Measurements from ENCODE around the gene TMPRSS12.
"Not testable (repeated sequence)": the region's sequence is repeated elsewhere in the genome, so short reads cannot be mapped to it uniquely, and the experiment has no call there.

GRCh38 chr12:50823724-50824123, 19.0 kb upstream of the TMPRSS12 start:
- TF ChIP-seq, protein P1, sequence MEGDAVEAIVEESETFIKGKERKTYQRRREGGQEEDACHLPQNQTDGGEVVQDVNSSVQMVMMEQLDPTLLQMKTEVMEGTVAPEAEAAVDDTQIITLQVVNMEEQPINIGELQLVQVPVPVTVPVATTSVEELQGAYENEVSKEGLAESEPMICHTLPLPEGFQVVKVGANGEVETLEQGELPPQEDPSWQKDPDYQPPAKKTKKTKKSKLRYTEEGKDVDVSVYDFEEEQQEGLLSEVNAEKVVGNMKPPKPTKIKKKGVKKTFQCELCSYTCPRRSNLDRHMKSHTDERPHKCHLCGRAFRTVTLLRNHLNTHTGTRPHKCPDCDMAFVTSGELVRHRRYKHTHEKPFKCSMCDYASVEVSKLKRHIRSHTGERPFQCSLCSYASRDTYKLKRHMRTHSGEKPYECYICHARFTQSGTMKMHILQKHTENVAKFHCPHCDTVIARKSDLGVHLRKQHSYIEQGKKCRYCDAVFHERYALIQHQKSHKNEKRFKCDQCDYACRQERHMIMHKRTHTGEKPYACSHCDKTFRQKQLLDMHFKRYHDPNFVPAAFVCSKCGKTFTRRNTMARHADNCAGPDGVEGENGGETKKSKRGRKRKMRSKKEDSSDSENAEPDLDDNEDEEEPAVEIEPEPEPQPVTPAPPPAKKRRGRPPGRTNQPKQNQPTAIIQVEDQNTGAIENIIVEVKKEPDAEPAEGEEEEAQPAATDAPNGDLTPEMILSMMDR (IDR thresholded peaks at IDR 0.05): not testable (repeated sequence)
- not testable (repeated sequence) for TF ChIP-seq EZH2 (IDR thresholded peaks at IDR 0.05; ENCODE audit: borderline replicate concordance, insufficient read depth, low read depth, low read length, poor library complexity, severe bottlenecking)

All from B cell (primary cell).